Stimulated activated CD4-positive, alpha-beta T cell treated with anti-CD3 and anti-CD28 coated beads, Interleukin-4, amount 100 ng/mL, for 24 hours (primary cell): ENCODE results near the gene VSX2.

Experiments
- DNase-seq: peaks from one replicate; pipeline ENCODE4 v3.0.0-alpha.2; 2020

Gene VSX2

DNA sequence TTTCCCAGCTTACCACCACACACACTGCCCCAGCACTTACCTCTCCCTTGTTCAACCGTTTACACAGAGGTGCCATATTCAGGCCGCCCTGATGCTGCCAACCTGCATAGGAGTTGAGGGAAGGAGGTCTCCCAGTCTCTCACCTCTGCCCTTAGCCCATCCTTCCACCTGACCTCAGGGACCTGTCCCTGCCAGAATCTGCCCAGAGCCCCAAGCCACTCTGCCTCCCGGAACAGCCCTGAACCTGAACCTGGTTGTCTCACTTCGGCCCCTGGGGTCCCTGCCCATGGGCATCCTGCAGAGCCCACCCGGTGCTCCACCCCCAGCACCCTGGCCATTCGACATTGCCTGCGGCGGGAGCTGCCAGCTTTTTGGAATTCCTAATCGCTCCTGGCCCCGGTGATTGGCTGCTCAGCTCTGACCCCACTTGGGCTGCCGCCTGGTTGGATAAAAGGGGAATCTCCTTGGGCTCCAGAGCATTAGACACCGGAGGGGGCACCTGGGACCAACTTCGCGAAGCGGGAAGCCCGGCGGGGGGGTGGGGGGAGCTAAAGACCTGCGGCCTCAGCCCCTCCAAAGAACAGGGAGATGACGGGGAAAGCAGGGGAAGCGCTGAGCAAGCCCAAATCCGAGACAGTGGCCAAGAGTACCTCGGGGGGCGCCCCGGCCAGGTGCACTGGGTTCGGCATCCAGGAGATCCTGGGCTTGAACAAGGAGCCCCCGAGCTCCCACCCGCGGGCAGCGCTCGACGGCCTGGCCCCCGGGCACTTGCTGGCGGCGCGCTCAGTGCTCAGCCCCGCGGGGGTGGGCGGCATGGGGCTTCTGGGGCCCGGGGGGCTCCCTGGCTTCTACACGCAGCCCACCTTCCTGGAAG is at the start of gene VSX2:
Gene VSX2, plus strand, starts transcription at position 476 of the 874 bp plus-strand sequence. Its CDS starts 113 bp downstream, at position 589.
- DNase-seq: no peak

DNA sequence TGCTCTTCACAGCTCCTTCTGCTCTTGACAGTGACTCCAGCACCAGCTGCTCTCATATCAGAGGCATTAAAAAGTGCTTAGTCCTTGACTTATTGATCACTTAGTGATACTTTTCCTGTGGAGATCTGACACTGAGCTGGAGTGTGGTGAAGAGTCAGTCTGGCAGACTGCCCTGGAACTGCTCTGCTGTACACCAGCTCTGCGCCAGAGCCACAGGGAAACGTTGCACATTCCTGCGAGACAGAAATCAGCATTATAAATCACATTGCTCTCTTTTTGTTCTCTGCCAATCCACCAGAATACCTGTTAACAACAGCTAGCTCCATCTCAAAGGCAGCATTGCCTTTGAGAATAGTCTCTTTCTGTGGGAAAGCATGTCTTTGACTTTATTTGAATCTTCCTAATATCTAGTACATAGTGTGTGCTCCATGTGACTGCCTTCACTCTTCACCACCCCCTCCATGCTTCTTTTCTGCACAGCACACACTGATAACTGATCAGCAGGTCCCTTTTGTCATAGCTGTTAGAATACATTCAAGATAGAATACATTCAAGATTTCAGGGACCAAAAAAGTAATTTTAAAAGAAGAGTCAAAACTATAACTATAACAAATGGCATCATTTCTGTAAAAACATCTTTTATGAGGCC is 48.2 kb upstream of the VSX2 start:
- DNase-seq: no peak

- DNase-seq: no peak
These were observed 44.6 kb upstream of the VSX2 start for GRCh38 chr14:74194506-74195274.

GRCh38 chr14:74195623-74196022 is 43.6 kb upstream of the VSX2 start:
- no peak for DNase-seq

GRCh38 chr14:74198441-74199234 is 40.6 kb upstream of the VSX2 start:
- DNase-seq: no peak

- no peak for DNase-seq
These were observed 37.1 kb upstream of the VSX2 start for GRCh38 chr14:74202113-74202512.

DNA sequence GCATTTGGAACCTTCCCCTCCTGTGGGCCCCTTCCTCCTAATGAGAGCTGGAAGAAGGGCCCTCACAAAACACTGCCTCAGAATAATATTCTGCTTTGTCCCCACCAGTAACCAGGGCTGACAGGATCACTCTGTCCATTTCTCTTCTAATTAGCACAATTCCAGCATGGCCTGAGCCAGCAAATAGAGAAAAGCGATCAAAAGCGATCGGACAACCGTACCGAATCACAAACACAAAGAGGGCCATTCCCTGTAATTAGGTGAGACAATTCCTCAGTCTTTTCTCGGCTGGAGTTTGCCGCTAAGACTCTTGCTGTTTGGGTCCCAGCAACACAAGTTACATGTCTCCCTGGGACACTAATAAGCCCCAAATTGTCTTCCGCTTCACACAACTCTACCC is 35.6 kb upstream of the VSX2 start:
- DNase-seq: no peak

DNA sequence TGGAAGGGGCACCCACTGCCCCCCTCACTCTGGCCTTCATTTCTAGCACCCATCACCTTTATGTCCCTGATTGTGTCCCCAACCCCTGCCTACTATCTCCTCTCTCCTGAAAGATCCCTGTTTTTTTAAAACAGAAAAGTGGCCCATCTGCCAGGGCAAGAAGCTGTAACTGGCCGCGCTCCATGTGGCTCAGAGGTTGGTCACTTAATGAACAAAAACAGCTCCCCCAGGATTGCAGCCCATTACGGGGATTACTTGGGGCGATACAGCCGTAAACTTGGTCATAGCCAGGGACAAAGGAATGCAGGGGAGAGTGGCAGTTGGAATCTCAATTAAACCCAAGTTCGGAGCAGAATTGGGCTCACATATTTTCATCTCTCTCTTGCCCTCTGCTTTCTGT is 34.8 kb upstream of the VSX2 start:
- DNase-seq: no peak

GRCh38 chr14:74205882-74206281 is 33.4 kb upstream of the VSX2 start:
- DNase-seq: no peak

GRCh38 chr14:74207943-74208342 is 31.3 kb upstream of the VSX2 start:
- DNase-seq: no peak

GRCh38 chr14:74208642-74209041 is 30.6 kb upstream of the VSX2 start:
- no peak for DNase-seq

- no peak for DNase-seq
These were observed 27.2 kb upstream of the VSX2 start for GRCh38 chr14:74211945-74212580.

GRCh38 chr14:74213907-74214803 is 25.1 kb upstream of the VSX2 start:
- no peak for DNase-seq

- DNase-seq: no peak
These were observed 22.6 kb upstream of the VSX2 start for GRCh38 chr14:74216671-74217070.

DNA sequence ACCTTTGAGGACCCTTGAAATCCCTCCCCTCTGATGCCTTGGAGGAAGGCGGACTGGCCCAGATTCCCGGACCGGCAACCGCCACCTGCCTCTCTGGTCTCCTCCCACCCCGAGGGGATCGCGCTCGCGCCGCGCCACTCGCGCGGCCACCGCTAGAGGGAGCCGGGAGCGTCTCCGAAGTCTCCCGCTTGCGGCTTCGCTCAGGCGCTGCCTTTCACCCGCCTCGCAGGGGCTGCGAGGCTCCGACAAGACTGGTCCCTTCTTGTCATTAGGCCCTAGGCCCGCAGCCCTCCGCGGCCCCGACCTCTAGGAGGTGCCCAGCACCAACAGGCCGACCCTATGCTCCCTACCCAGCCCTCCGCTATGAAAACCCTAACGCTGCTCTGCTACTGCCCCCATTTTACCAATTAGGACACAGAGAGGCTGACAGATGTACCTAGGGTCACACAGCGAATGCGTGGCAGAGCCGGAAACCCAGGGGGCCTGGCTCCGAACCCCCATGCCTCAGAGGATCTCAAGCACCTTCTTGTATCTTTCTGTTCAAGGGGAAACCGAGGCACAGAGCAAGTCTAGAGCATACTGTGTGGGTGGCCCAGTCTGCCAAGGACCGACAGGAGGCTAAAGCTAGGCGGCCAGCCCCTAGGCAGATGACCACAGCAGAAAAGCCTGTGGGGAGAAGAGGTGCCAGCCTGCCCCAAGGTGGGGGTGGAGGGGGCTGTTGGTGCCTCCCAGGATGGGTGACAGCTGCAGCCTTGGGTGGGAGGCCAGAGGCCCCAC is 21.4 kb upstream of the VSX2 start:
- DNase-seq: peak; percentile 80

DNA sequence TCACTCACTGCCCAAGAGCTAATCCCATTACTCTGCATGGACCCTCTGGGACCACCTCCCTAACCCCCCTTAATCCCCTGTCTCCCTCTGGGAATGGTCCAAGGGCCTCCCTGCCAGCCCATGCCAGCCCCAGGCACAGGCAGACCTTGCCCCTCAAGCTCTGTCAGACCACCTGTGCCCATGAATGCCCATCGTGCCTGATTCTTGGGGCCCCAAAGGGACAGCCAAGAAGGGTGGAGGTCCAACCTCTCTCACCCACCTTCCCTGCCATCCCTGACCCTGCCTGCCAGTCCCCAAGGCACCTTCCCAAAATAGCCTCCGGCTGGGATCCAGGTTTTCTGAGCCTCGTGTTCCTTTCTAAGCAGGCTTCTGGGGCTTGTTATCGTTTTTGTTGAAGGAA is 20.8 kb upstream of the VSX2 start:
- no peak for DNase-seq

DNA sequence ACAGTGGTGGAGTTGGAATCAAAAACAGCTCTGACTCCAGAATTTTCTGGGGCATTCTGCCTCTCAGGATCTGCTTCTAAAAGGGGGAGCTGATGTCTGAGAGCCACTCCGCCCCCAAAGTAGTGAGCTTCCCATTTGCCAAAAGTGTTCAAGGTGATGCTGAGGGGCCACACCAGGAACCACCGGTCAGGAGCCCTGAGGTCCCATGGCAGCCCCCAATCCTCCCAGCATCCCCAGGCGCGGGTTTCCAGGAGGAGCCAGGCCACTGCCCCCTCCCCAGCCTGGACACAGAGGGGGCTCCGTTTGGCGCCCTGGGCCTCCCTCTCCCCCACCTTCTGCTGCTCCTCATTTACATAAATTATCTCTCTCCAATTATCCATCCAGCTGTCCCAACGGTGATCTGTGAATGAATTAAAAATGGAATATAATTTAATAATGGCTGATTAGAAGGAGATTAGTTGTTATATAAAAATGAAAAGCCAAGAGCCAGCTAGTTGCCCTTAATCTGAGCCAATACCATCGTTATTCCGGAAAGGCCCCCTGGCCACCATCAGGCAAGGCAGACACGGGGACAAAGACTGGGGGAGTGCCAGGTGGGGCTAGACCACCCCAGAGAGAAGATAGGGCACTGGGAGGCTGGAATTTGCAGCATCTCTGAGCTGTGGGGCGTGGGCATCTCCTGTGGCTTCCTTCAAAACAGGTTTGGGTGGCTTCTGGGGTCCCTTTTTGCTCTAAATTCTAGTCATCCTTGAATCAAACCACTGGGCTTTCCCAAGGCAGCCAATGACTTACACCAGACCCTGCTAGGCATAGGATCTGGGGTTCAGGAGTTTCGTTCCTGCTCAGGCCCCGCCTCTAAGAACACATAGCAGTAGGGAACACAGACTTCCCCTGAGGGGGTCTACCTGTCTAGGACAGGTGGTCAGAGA is 19.7 kb upstream of the VSX2 start:
- DNase-seq: no peak

GRCh38 chr14:74220991-74221390 is 18.3 kb upstream of the VSX2 start:
- no peak for DNase-seq

- DNase-seq: no peak
These were observed 17.5 kb upstream of the VSX2 start for GRCh38 chr14:74221741-74222140.
